Tibial artery (tissue), 4 donors: ENCODE measurements around the gene UGT1A9.

Experiments used
- DNase-seq, 2 donors: peaks; one replicate each; pipeline ENCODE4 v3.0.0-alpha.2; 2019
- H3K27ac ChIP-seq, 2 donors: fragments of 200-600 bp; sonication (generic) in 1 of 2; 1 replicate in 1 of 2; 2 replicates in 1 of 2; pipeline ENCODE4 v1.5.1; 2018 to 2019; ENCODE audit warnings: mild to moderate bottlenecking in 1 of 2
- H3K27me3 ChIP-seq, 2 donors: fragments of 200-600 bp; sonication (generic) in 1 of 2; one replicate each; pipeline versions ENCODE4 v1.5.1 to v1.6.0; 2016 to 2019
- H3K36me3 ChIP-seq, 3 donors: fragments of 200-600 bp; sonication (generic) in 2 of 3; one replicate each; pipeline ENCODE4 v1.5.1; 2016 to 2019; ENCODE audit warnings: mild to moderate bottlenecking in 2 of 3
- H3K4me1 ChIP-seq, 4 donors: fragments of 200-600 bp; sonication (generic) in 2 of 4; 1 replicate in 3 of 4; 2 replicates in 1 of 4; pipeline ENCODE4 v1.5.1; 2016 to 2019
- H3K4me3 ChIP-seq, 2 donors: fragments of 200-600 bp; sonication (generic) in 1 of 2; 1 replicate in 1 of 2; 2 replicates in 1 of 2; pipeline ENCODE4 v1.5.1; 2018 to 2019; ENCODE audit warnings: mild to moderate bottlenecking in 2 of 2
- H3K9me3 ChIP-seq, 3 donors: fragments of 200-600 bp; sonication (generic) in 1 of 3; one replicate each; pipeline ENCODE4 v1.5.1; 2016 to 2019
- CTCF ChIP-seq, 2 experiments: fragments of 200-600 bp in 1 of 2; fragments of 450-650 bp in 1 of 2; IDR thresholded peaks; one replicate each; pipeline ENCODE4 v1.5.1; 2017 to 2019; ENCODE audit warnings: antibody characterized with exemption in 2 of 2, mild to moderate bottlenecking in 1 of 2, moderate library complexity in 1 of 2
- intact Hi-C: fragments of 100-400 bp; cut with DNase I; formaldehyde crosslinking; loops from one replicate; pipeline ENCODE4 v1.15.0; 2023; ENCODE audit warnings: low total_unique reads

The UGT1A9 gene

DNA sequence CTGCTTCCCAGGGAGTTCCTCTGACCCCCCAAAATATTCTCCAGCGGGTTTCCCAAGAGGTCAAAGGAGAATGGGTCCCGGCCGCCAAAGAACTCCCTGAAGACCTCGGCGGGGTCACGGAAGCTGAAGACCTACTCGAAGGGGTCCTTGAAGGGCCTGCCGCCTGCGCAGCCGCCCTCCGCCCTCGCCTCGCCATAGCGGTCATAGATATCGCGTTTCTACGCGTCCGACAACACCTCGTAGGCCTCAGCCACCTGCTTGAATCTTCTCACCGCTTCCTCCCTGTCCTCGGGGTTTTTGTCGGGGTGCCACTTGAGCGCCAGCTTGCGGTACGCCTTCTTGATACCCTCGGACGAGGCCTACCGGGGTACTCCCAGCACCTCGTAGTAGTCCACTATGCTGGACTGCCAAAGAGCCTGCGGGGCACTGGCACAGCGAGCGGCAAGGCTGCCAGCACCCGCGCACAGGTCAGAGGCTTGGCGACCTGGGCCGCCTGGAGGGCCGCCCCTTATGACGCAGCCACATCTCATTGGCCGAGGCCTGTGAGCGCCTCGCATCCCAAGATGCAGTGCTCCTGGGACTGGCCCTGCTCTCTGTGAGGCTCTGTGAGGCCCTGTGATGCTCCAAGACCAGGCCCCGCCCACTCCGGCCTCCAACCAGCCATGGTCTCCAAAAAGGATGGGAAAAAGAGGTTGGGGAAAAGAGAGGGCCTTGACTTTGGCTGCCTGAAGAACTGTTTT is 83.3 kb downstream of the UGT1A9 start:
- Histone ChIP-seq H3K9me3 (no peaks in the 10 kb centered on the region), H3K4me1 (no peaks in the 10 kb centered on the region), H3K27ac (no peak overlapping the region), H3K4me3 (no peak overlapping the region), H3K27me3 (no peaks in the 10 kb centered on the region), H3K36me3 (no peaks in the 10 kb centered on the region)
- no peak for TF ChIP-seq CTCF (IDR thresholded peaks at IDR 0.05)
- DNase-seq, result no peak
- intact Hi-C loops, result no loop called here

DNA sequence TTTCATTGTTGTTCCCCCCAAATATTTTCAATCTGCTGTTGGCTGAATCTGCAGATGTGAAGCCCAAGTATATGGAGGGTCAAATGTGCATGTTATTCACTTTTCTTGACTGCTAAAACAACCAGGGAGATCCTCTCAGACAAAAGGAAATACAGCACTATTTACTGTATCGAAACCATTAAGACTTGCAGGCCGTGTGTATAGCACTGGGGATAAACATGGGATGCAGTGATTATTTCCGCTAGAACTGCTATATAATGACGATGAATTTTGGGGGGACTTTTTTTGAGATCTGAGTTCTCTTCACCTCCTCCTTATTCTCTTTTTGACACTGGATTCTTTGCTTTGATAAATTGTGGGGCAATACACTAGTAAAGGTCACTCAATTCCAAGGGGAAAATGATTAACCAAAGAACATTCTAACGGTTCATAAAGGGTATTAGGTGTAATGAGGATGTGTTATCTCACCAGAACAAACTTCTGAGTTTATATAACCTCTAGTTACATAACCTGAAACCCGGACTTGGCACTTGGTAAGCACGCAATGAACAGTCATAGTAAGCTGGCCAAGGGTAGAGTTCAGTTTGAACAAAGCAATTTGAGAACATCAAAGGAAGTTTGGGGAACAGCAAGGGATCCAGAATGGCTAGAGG is 84.9 kb downstream of the UGT1A9 start:
- DNase-seq, result no peak
- Histone ChIP-seq H3K4me3 (no peak overlapping the region), H3K9me3 (no peaks in the 10 kb centered on the region), H3K4me1 (no peaks in the 10 kb centered on the region), H3K27ac (no peak overlapping the region), H3K27me3 (no peaks in the 10 kb centered on the region), H3K36me3 (no peaks in the 10 kb centered on the region)
- intact Hi-C loops, result no loop called here
- TF ChIP-seq CTCF (IDR thresholded peaks at IDR 0.05), result no peak

DNA sequence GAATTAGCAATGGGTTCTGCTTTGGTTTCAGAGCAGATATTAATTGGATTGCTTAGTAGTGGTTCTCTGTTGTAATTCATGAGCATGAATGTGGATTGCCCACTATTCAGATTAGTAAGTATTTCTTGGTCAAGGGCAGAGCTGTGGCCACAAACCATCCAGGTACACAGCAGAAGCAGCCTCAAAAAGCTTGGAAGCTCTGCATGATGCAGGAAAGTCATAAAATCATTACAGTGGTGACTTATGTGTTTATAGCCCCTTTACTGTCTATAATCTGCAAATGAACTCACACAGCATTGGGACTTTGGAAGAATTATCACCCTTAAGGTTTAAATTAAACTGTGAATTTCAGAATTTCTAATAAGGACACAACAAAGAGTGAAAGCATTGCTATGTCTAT is 86.4 kb downstream of the UGT1A9 start:
- Histone ChIP-seq H3K9me3 (no peaks in the 10 kb centered on the region), H3K4me3 (no peak overlapping the region), H3K4me1 (no peaks in the 10 kb centered on the region), H3K36me3 (no peaks in the 10 kb centered on the region), H3K27me3 (no peaks in the 10 kb centered on the region), H3K27ac (no peak overlapping the region)
- no peak for TF ChIP-seq CTCF (IDR thresholded peaks at IDR 0.05)
- DNase-seq, result no peak
- intact Hi-C loops, result no loop called here

- H3K4me3 ChIP-seq, result no peak overlapping the region
- H3K27me3 ChIP-seq, result no peaks in the 10 kb centered on the region
- no peaks in the 10 kb centered on the region for H3K9me3 ChIP-seq
- TF ChIP-seq CTCF (IDR thresholded peaks at IDR 0.05), result no peak
- no peak for DNase-seq
- H3K36me3 ChIP-seq, result no peaks in the 10 kb centered on the region
- intact Hi-C loops, result no loop called here
- H3K27ac ChIP-seq, result no peak overlapping the region
- H3K4me1 ChIP-seq, result no peaks in the 10 kb centered on the region
Observed at GRCh38 chr2:233758849-233759248, 87.2 kb downstream of the UGT1A9 start.

GRCh38 chr2:233760043-233760442 is 88.3 kb downstream of the UGT1A9 start, which contains the start of gene UGT1A1:
UGT1A1 (plus strand) TSS chr2:233760270; CDS start chr2:233760288, 18 bp downstream.
- no peaks in the 10 kb centered on the region for H3K9me3 ChIP-seq
- intact Hi-C loops, result no loop called here
- no peak within 1 kb of the TSS for H3K27ac ChIP-seq
- TF ChIP-seq CTCF (IDR thresholded peaks at IDR 0.05), result no peak
- H3K36me3 ChIP-seq, result no peaks in the 10 kb centered on the region
- H3K4me1 ChIP-seq, result no peaks in the 10 kb centered on the region
- no peaks in the 10 kb centered on the region for H3K27me3 ChIP-seq
- H3K4me3 ChIP-seq, result no peak within 1 kb of the TSS
- no peak for DNase-seq
